ENCODE measurements around the gene GNPAT.

GNPAT gene

GRCh38 chr1:231326248-231326647 lies 85.2 kb downstream of the GNPAT start:
- DNase-seq (ENCODE audit: low read depth) = no peak
- H3K4me3 ChIP-seq (ENCODE audit: low read depth, low read length) = no peak overlapping the region
- TF ChIP-seq, protein P1, sequence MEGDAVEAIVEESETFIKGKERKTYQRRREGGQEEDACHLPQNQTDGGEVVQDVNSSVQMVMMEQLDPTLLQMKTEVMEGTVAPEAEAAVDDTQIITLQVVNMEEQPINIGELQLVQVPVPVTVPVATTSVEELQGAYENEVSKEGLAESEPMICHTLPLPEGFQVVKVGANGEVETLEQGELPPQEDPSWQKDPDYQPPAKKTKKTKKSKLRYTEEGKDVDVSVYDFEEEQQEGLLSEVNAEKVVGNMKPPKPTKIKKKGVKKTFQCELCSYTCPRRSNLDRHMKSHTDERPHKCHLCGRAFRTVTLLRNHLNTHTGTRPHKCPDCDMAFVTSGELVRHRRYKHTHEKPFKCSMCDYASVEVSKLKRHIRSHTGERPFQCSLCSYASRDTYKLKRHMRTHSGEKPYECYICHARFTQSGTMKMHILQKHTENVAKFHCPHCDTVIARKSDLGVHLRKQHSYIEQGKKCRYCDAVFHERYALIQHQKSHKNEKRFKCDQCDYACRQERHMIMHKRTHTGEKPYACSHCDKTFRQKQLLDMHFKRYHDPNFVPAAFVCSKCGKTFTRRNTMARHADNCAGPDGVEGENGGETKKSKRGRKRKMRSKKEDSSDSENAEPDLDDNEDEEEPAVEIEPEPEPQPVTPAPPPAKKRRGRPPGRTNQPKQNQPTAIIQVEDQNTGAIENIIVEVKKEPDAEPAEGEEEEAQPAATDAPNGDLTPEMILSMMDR (IDR thresholded peaks at IDR 0.05; ENCODE audit: low read depth, low read length, missing control alignments) = no peak
